Effector memory CD8-positive, alpha-beta T cell (primary cell): ENCODE measurements around the gene NDUFAF2.

Experiments
- ATAC-seq: fragments of 150-1000 bp; cut with Tn5 transposase; replicated peaks from 2 replicates; pipeline ENCODE4 v1.10.0; 2021; ENCODE audit warnings: mild to moderate bottlenecking, moderate library complexity
- DNase-seq, 3 experiments: peaks; one replicate each; pipeline ENCODE4 v3.0.0; 2021
- H3K27ac Mint-ChIP-seq, 2 donors: one replicate each; pipeline ENCODE4 v1.8.0; 2022; ENCODE audit warnings: mild to moderate bottlenecking in 2 of 2, mixed read lengths in 2 of 2, moderate library complexity in 2 of 2
- H3K27me3 Mint-ChIP-seq, 2 donors: one replicate each; pipeline ENCODE4 v1.8.0; 2022; ENCODE audit warnings: mixed read lengths in 2 of 2
- H3K36me3 Mint-ChIP-seq: one replicate; pipeline ENCODE4 v1.8.0; 2022; ENCODE audit warnings: mild to moderate bottlenecking, moderate library complexity, mixed read lengths; ENCODE audit not compliant: insufficient read depth
- H3K4me1 Mint-ChIP-seq, 2 donors: one replicate each; pipeline ENCODE4 v1.8.0; 2022; ENCODE audit warnings: low read depth in 2 of 2, mixed read lengths in 2 of 2
- H3K4me3 Mint-ChIP-seq, 2 donors: one replicate each; pipeline ENCODE4 v1.8.0; 2022; ENCODE audit warnings: mild to moderate bottlenecking in 2 of 2, mixed read lengths in 2 of 2, moderate library complexity in 2 of 2
- H3K9me3 Mint-ChIP-seq, 2 donors: one replicate each; pipeline ENCODE4 v1.8.0; 2022; ENCODE audit warnings: mixed read lengths in 2 of 2
- total RNA-seq, 9 experiments: gene quantifications; one replicate each; lab custom pipeline; 2026; lab: John Stamatoyannopoulos, UW

The NDUFAF2 gene
- total RNA-seq: 4.7 to 37.6 (median 16.3) reads per million in 9 experiments

- no peaks in the 10 kb centered on the region for H3K36me3 Mint-ChIP-seq
- H3K9me3 Mint-ChIP-seq: no peaks in the 10 kb centered on the region
- peaks cover 15 to 17% of the 10 kb centered on the region in 2 donors for H3K4me1 Mint-ChIP-seq
- H3K4me3 Mint-ChIP-seq: no peak within 1 kb of the TSS
- ATAC-seq (peak; percentile 95), DNase-seq (peak; percentile 81 to 91 (median 84))
- no peak within 1 kb of the TSS for H3K27ac Mint-ChIP-seq
- no peaks in the 10 kb centered on the region for H3K27me3 Mint-ChIP-seq
Observed at GRCh38 chr5:60944904-60945812, at the start of gene NDUFAF2, which contains the start of gene ERCC8. NDUFAF2 (plus strand) TSS chr5:60945205; CDS start chr5:60945256, 51 bp downstream. ERCC8 (minus strand) TSS chr5:60945070; CDS start chr5:60945008, 62 bp downstream.

GRCh38 chr5:60896991-60897390 lies 48.0 kb upstream of the NDUFAF2 start:
- no peaks in the 10 kb centered on the region for H3K4me1 Mint-ChIP-seq
- no peak for ATAC-seq
- H3K9me3 Mint-ChIP-seq: no peaks in the 10 kb centered on the region
- DNase-seq: no peak
- peaks cover 12% of the 10 kb centered on the region for H3K36me3 Mint-ChIP-seq
- no peak overlapping the region for H3K27ac Mint-ChIP-seq
- H3K4me3 Mint-ChIP-seq: no peak overlapping the region
- H3K27me3 Mint-ChIP-seq: no peaks in the 10 kb centered on the region

- no peaks in the 10 kb centered on the region for H3K9me3 Mint-ChIP-seq
- H3K4me1 Mint-ChIP-seq: no peaks in the 10 kb centered on the region
- H3K4me3 Mint-ChIP-seq: no peak overlapping the region
- no peak overlapping the region for H3K27ac Mint-ChIP-seq
- DNase-seq (no peak), ATAC-seq (no peak)
- H3K36me3 Mint-ChIP-seq: peaks cover under 1% of the 10 kb centered on the region
- H3K27me3 Mint-ChIP-seq: no peaks in the 10 kb centered on the region
Observed at GRCh38 chr5:60903356-60903755, 41.6 kb upstream of the NDUFAF2 start.

GRCh38 chr5:60916646-60917045 lies 28.4 kb upstream of the NDUFAF2 start:
- H3K27me3 Mint-ChIP-seq: no peaks in the 10 kb centered on the region
- H3K9me3 Mint-ChIP-seq: no peaks in the 10 kb centered on the region
- ATAC-seq (no peak), DNase-seq (no peak)
- no peaks in the 10 kb centered on the region for H3K4me1 Mint-ChIP-seq
- H3K36me3 Mint-ChIP-seq: peaks cover 7% of the 10 kb centered on the region
- no peak overlapping the region for H3K4me3 Mint-ChIP-seq
- no peak overlapping the region for H3K27ac Mint-ChIP-seq

GRCh38 chr5:60918466-60918865 lies 26.5 kb upstream of the NDUFAF2 start:
- DNase-seq (no peak), ATAC-seq (no peak)
- no peaks in the 10 kb centered on the region for H3K27me3 Mint-ChIP-seq
- peaks cover 11% of the 10 kb centered on the region for H3K36me3 Mint-ChIP-seq
- no peak overlapping the region for H3K27ac Mint-ChIP-seq
- H3K4me1 Mint-ChIP-seq: no peaks in the 10 kb centered on the region
- H3K9me3 Mint-ChIP-seq: no peaks in the 10 kb centered on the region
- H3K4me3 Mint-ChIP-seq: no peak overlapping the region

- no peak for DNase-seq
- Mint-ChIP-seq H3K27ac (no peak overlapping the region), H3K9me3 (no peaks in the 10 kb centered on the region)
Observed at GRCh38 chr5:60927450-60927849, 17.6 kb upstream of the NDUFAF2 start.

GRCh38 chr5:60929024-60929423 lies 16.0 kb upstream of the NDUFAF2 start:
- Mint-ChIP-seq H3K9me3 (no peaks in the 10 kb centered on the region), H3K36me3 (peaks cover 6% of the 10 kb centered on the region), H3K27me3 (no peaks in the 10 kb centered on the region), H3K4me3 (no peak overlapping the region), H3K4me1 (no peaks in the 10 kb centered on the region), H3K27ac (no peak overlapping the region)
- DNase-seq (no peak), ATAC-seq (no peak)

More at GRCh38 chr5:60927450-60927849, 17.6 kb upstream of the NDUFAF2 start:
- Mint-ChIP-seq H3K36me3 (peaks cover 7% of the 10 kb centered on the region), H3K27me3 (no peaks in the 10 kb centered on the region), H3K4me3 (no peak overlapping the region), H3K4me1 (no peaks in the 10 kb centered on the region)
- no peak for ATAC-seq

- DNase-seq (no peak), ATAC-seq (no peak)
- peaks cover 9 to 17% of the 10 kb centered on the region in 2 donors for H3K4me1 Mint-ChIP-seq
- H3K27me3 Mint-ChIP-seq: no peaks in the 10 kb centered on the region
- H3K36me3 Mint-ChIP-seq: no peaks in the 10 kb centered on the region
- no peak overlapping the region for H3K27ac Mint-ChIP-seq
- H3K9me3 Mint-ChIP-seq: no peaks in the 10 kb centered on the region
- no peak overlapping the region for H3K4me3 Mint-ChIP-seq
Observed at GRCh38 chr5:60943624-60944023, 1.4 kb upstream of the NDUFAF2 start.

- Mint-ChIP-seq H3K27me3 (no peaks in the 10 kb centered on the region), H3K9me3 (no peaks in the 10 kb centered on the region), H3K4me3 (no peak overlapping the region), H3K4me1 (peaks cover 15 to 17% of the 10 kb centered on the region in 2 donors), H3K36me3 (no peaks in the 10 kb centered on the region), H3K27ac (no peak overlapping the region)
- ATAC-seq (peak; percentile 21), DNase-seq (no peak)
Observed at GRCh38 chr5:60945813-60946187, 795 bp downstream of the NDUFAF2 start.

GRCh38 chr5:60948738-60949137 lies 3.7 kb downstream of the NDUFAF2 start:
- Mint-ChIP-seq H3K36me3 (no peaks in the 10 kb centered on the region), H3K9me3 (no peaks in the 10 kb centered on the region), H3K27ac (no peak overlapping the region), H3K4me1 (peaks cover 14 to 18% of the 10 kb centered on the region in 2 donors), H3K27me3 (no peaks in the 10 kb centered on the region), H3K4me3 (no peak overlapping the region)
- ATAC-seq (no peak), DNase-seq (no peak)

- no peak for DNase-seq
- Mint-ChIP-seq H3K27me3 (no peaks in the 10 kb centered on the region), H3K4me1 (peaks cover 3 to 8% of the 10 kb centered on the region in 2 donors), H3K27ac (no peak overlapping the region), H3K9me3 (no peaks in the 10 kb centered on the region), H3K4me3 (no peak overlapping the region), H3K36me3 (no peaks in the 10 kb centered on the region)
- no peak for ATAC-seq
Observed at GRCh38 chr5:60955239-60955638, 10.2 kb downstream of the NDUFAF2 start.

- DNase-seq: no peak
- H3K4me1 Mint-ChIP-seq: peaks cover 4 to 5% of the 10 kb centered on the region in 2 donors
- H3K9me3 Mint-ChIP-seq: no peaks in the 10 kb centered on the region
- no peak for ATAC-seq
- H3K27me3 Mint-ChIP-seq: no peaks in the 10 kb centered on the region
- H3K4me3 Mint-ChIP-seq: no peak overlapping the region
- no peaks in the 10 kb centered on the region for H3K36me3 Mint-ChIP-seq
- peak overlapping the region in 1 of 2 donors; percentile 14 for H3K27ac Mint-ChIP-seq
Observed at GRCh38 chr5:60958088-60958487, 13.1 kb downstream of the NDUFAF2 start.

GRCh38 chr5:60958712-60959111 lies 13.7 kb downstream of the NDUFAF2 start:
- H3K27me3 Mint-ChIP-seq: no peaks in the 10 kb centered on the region
- ATAC-seq (no peak), DNase-seq (no peak)
- H3K27ac Mint-ChIP-seq: no peak overlapping the region
- H3K4me1 Mint-ChIP-seq: peaks cover 6 to 8% of the 10 kb centered on the region in 2 donors
- H3K9me3 Mint-ChIP-seq: no peaks in the 10 kb centered on the region
- no peaks in the 10 kb centered on the region for H3K36me3 Mint-ChIP-seq
- H3K4me3 Mint-ChIP-seq: no peak overlapping the region

GRCh38 chr5:60959156-60959555 lies 14.2 kb downstream of the NDUFAF2 start:
- DNase-seq (no peak), ATAC-seq (no peak)
- Mint-ChIP-seq H3K4me1 (peaks cover 6 to 9% of the 10 kb centered on the region in 2 donors), H3K4me3 (no peak overlapping the region), H3K9me3 (no peaks in the 10 kb centered on the region), H3K27ac (no peak overlapping the region), H3K36me3 (no peaks in the 10 kb centered on the region), H3K27me3 (no peaks in the 10 kb centered on the region)
